K562 (cell line): Measurements from ENCODE around the gene NFIB. TPM values are rescaled to one million over a fixed set of nuclear protein-coding genes. Genes with fewer than 3 reads are reported as not detected.
A peak's percentile ranks its signal among the peaks of the same experiment; 100 is the strongest.

ENCODE experiments used
- ATAC-seq: fragments of 200-7000 bp; cut with Tn5 transposase; 3 replicates; pipeline ENCODE4 v1.9.1; 2020; ENCODE audit warnings: moderate library complexity
- BruUV-seq: library from RNA; stranded (reverse); fragments of 400-500 nt; replicated peaks from 2 replicates; lab custom pipeline; 2021; lab: Mats Ljungman, UMichigan
- CTCF ChIA-PET: fragments of 300-600 bp; formaldehyde crosslinking; extraction: SDS; loops from one replicate; lab custom pipeline; 2021; ENCODE audit warnings: low intra/inter-chr PET ratio; lab: Yijun Ruan, JAX
- POLR2A ChIA-PET: fragments of 300-600, 350-650 bp; sonication (Branson Sonifier 250); formaldehyde crosslinking; extraction: SDS; loops from one replicate; lab custom pipeline; 2021; ENCODE audit warnings: antibody characterized with exemption, inconsistent platforms; lab: Yijun Ruan, JAX
- DNase-seq, 4 experiments: peaks; one replicate each; pipeline versions ENCODE4 v3.0.0 to v3.0.0-alpha.2; 2011 to 2018; ENCODE audit warnings: low spot score in 3 of 4, mixed read lengths in 3 of 4; ENCODE audit errors: extremely low read depth in 1 of 4
- FAIRE-seq: peaks from 2 replicates; lab custom pipeline; 2011; peaks lifted over from hg19 to GRCh38; lab: Jason Lieb, UNC
- H2AFZ ChIP-seq: 2 replicates; pipeline ENCODE4 v1.6.0; 2011; ENCODE audit warnings: low read depth, low read length, control low read depth, inconsistent platforms
- H3K27ac ChIP-seq: fragments of 200-600 bp; 3 replicates; pipeline ENCODE4 v1.8.0; 2011; ENCODE audit warnings: low read depth, mild to moderate bottlenecking, control low read depth, inconsistent platforms, low read length, moderate library complexity, mixed read lengths; ENCODE audit errors: extremely low read depth
- H3K27me3 ChIP-seq, 2 experiments: fragments of 300-600 bp in 1 of 2; 2 replicates in 1 of 2; 3 replicates in 1 of 2; pipeline versions ENCODE4 v1.6.0 to v1.8.0; 2011; ENCODE audit warnings: inconsistent platforms in 2 of 2, low read length in 2 of 2, mild to moderate bottlenecking in 1 of 2, mixed read lengths in 1 of 2, moderate library complexity in 1 of 2; ENCODE audit not compliant: control insufficient read depth in 2 of 2, insufficient read depth in 2 of 2
- H3K36me3 ChIP-seq: fragments of 300-600 bp; 3 replicates; pipeline ENCODE4 v1.8.0; 2011; ENCODE audit warnings: mild to moderate bottlenecking, low read length, inconsistent platforms; ENCODE audit not compliant: control insufficient read depth, insufficient read depth
- H3K4me1 ChIP-seq, 2 experiments: fragments of 200-600 bp in 1 of 2; replicated peaks in 1 of 2; 2 replicates in 1 of 2; 3 replicates in 1 of 2; pipeline versions ENCODE4 v1.5.1 to v1.8.0; 2011; ENCODE audit warnings: inconsistent platforms in 2 of 2, low read length in 2 of 2, mild to moderate bottlenecking in 1 of 2, mixed read lengths in 1 of 2, moderate library complexity in 1 of 2; ENCODE audit not compliant: control insufficient read depth in 2 of 2, insufficient read depth in 2 of 2
- H3K4me2 ChIP-seq: 2 replicates; pipeline ENCODE4 v1.6.1; 2011; ENCODE audit warnings: low read length, control low read depth, inconsistent platforms, mixed read lengths; ENCODE audit not compliant: insufficient read depth
- H3K4me3 ChIP-seq: fragments of 200-600 bp; sonication (generic), shearing (Covaris generic); 2 replicates; pipeline ENCODE4 v1.5.1; 2016; ENCODE audit warnings: control low read depth, inconsistent platforms
- H3K79me2 ChIP-seq: fragments of 200-600 bp; 3 replicates; pipeline ENCODE4 v1.8.0; 2011; ENCODE audit warnings: low read length, inconsistent platforms; ENCODE audit not compliant: control insufficient read depth, insufficient read depth
- H3K9ac ChIP-seq, 2 experiments: 2 replicates each; pipeline versions ENCODE4 v1.6.0 to v1.6.1; 2011; ENCODE audit warnings: low read depth in 2 of 2, low read length in 2 of 2, control low read depth in 1 of 2, inconsistent platforms in 1 of 2, mild to moderate bottlenecking in 1 of 2, mixed read lengths in 1 of 2; ENCODE audit not compliant: insufficient read depth in 1 of 2
- H3K9me1 ChIP-seq: one replicate; pipeline ENCODE4 v1.6.0; 2011; ENCODE audit warnings: inconsistent platforms, mild to moderate bottlenecking, low read length, moderate library complexity; ENCODE audit not compliant: control insufficient read depth, insufficient read depth
- H3K9me3 ChIP-seq: replicated peaks from 2 replicates; pipeline ENCODE4 v1.5.1; 2011; ENCODE audit warnings: low read depth, low read length, inconsistent platforms; ENCODE audit not compliant: control insufficient read depth, insufficient read depth
- H4K20me1 ChIP-seq: replicated peaks from 2 replicates; pipeline ENCODE4 v1.6.1; 2011; ENCODE audit warnings: low read length, inconsistent platforms, mixed read lengths; ENCODE audit not compliant: control insufficient read depth, insufficient read depth
- ARID2 ChIP-seq: fragments of 450-650 bp; IDR thresholded peaks from 2 replicates; pipeline ENCODE4 v1.6.1; 2017; ENCODE audit warnings: antibody characterized with exemption, mild to moderate bottlenecking
- CEBPG ChIP-seq, 3 experiments: fragments of 200-800 bp in 1 of 3; sonication (Bioruptor generic) in 1 of 3; sonication (generic) in 1 of 3; formaldehyde crosslinking in 1 of 3; IDR thresholded peaks in 2 of 3; conservative IDR thresholded peaks in 1 of 3; 2 replicates each; pipeline versions ENCODE4 v1.6.1 to v1.8.0; 2016 to 2022; ENCODE audit warnings: missing compliant biosample characterization in 2 of 3, missing genetic modification characterization in 2 of 3, mild to moderate bottlenecking in 1 of 3, missing genetic modification reagents in 1 of 3
- ESRRB ChIP-seq: fragments of 250-450 bp; sonication (Bioruptor Pico); IDR thresholded peaks from 2 replicates; pipeline ENCODE4 v1.5.0; 2020; ENCODE audit warnings: mild to moderate bottlenecking, moderate library complexity, borderline replicate concordance
- FOXP1 ChIP-seq: sonication (generic); formaldehyde crosslinking; IDR thresholded peaks from 2 replicates; pipeline ENCODE4 v1.8.0; 2022; ENCODE audit warnings: mild to moderate bottlenecking, missing genetic modification reagents
- KDM5B ChIP-seq: fragments of 200-600 bp; sonication (generic); IDR thresholded peaks from 2 replicates; pipeline ENCODE4 v1.6.1; 2012; ENCODE audit warnings: low read depth, mild to moderate bottlenecking, moderate library complexity, low read length, control low read depth, inconsistent platforms; ENCODE audit not compliant: insufficient replicate concordance
- KHSRP ChIP-seq: fragments of 450-650 bp; IDR thresholded peaks from 2 replicates; pipeline ENCODE4 v1.6.1; 2017
- MXI1 ChIP-seq: IDR thresholded peaks from 2 replicates; pipeline ENCODE4 v1.6.1; 2011; ENCODE audit warnings: low read depth, mild to moderate bottlenecking, improper control_type of control experiment, low read length
- PTRF ChIP-seq: fragments of 450-650 bp; IDR thresholded peaks from 2 replicates; pipeline ENCODE4 v1.6.1; 2016; ENCODE audit warnings: mild to moderate bottlenecking, missing genetic modification characterization, missing compliant biosample characterization
- RAD21 ChIP-seq, 2 experiments: fragments of 250-450 bp in 1 of 2; fragments of 450-650 bp in 1 of 2; sonication (Bioruptor Pico) in 1 of 2; formaldehyde crosslinking in 1 of 2; IDR thresholded peaks in 1 of 2; conservative IDR thresholded peaks in 1 of 2; 2 replicates each; pipeline versions ENCODE4 v1.4.0 to v1.8.0; 2020 to 2022; ENCODE audit warnings: mild to moderate bottlenecking in 2 of 2, moderate library complexity in 1 of 2
- TARDBP ChIP-seq: fragments of 450-650 bp; IDR thresholded peaks from 2 replicates; pipeline ENCODE4 v1.6.1; 2016
- THAP7 ChIP-seq: fragments of 250-450 bp; sonication (Bioruptor Pico); IDR thresholded peaks from 2 replicates; pipeline ENCODE4 v1.5.0; 2021
- ZBTB49 ChIP-seq: sonication (generic); formaldehyde crosslinking; IDR thresholded peaks from 2 replicates; pipeline ENCODE4 v1.8.0; 2022; ENCODE audit warnings: missing genetic modification reagents, mild to moderate bottlenecking, borderline replicate concordance
- ZKSCAN8 ChIP-seq: fragments of 200-800 bp; sonication (Bioruptor generic); IDR thresholded peaks from 2 replicates; pipeline ENCODE4 v1.6.1; 2016; ENCODE audit warnings: missing genetic modification characterization, missing compliant biosample characterization
- ZNF444 ChIP-seq: fragments of 250-450 bp; sonication (Bioruptor Pico); IDR thresholded peaks from 2 replicates; pipeline ENCODE4 v1.4.0; 2020; ENCODE audit warnings: mild to moderate bottlenecking, moderate library complexity
- WGBS: fragments of 100-300 bp; shearing (Covaris generic); methylation state at CpG from one replicate; pipeline ENCODE4 v1.1.6; 2016; ENCODE audit warnings: low coverage, mixed read lengths; ENCODE audit not compliant: insufficient coverage; ENCODE audit errors: missing lambda C conversion rate; 5-methylcytosine and 5-hydroxymethylcytosine counted together
- in situ Hi-C: fragments of 300-500 bp; cut with MboI; formaldehyde crosslinking; loops from 4 replicates; pipeline ENCODE4 v1.15.0; 2018; ENCODE audit warnings: inconsistent platforms, mixed read lengths
- intact Hi-C: fragments of 100-400 bp; cut with micrococcal nuclease; formaldehyde crosslinking; loops from 2 replicates; pipeline ENCODE4 v1.14.2; 2022
- polyA plus RNA-seq, 8 experiments: library from polyadenylated mRNA; depleted of rRNA in 4 of 8; stranded (reverse) in 5 of 8; unstranded in 3 of 8; fragments of >200 nt; fragmentation: Nextera tagmentation in 2 of 8; fragmentation: Illumina TruSeq in 1 of 8; extraction: Ambion mirVana in 2 of 8; extraction: Trizol in 1 of 8; gene quantifications; 2 replicates each; pipeline versions ENCODE4 v1.2.1 to v1.2.3, GENCODE V29; 2011 to 2014; ENCODE audit warnings: inconsistent platforms in 1 of 8, missing spikeins in 1 of 8
- total RNA-seq, 7 experiments: library from RNA; depleted of rRNA in 6 of 7; stranded (reverse); fragments of >200 nt in 6 of 7; fragmentation: Illumina TruSeq in 2 of 7; extraction: Trizol in 2 of 7; gene quantifications; 2 replicates each; pipeline versions ENCODE4 v1.2.1 to v1.2.3, GENCODE V29; 2011 to 2021; ENCODE audit warnings: low replicate concordance in 1 of 7

Gene NFIB
- total and polyA plus RNA-seq, 9 of the 15 experiments (the other 6 are each of a cell fraction or from before 2014, with no cell fraction given): 1.2 to 3.3 (median 1.9) TPM

DNA sequence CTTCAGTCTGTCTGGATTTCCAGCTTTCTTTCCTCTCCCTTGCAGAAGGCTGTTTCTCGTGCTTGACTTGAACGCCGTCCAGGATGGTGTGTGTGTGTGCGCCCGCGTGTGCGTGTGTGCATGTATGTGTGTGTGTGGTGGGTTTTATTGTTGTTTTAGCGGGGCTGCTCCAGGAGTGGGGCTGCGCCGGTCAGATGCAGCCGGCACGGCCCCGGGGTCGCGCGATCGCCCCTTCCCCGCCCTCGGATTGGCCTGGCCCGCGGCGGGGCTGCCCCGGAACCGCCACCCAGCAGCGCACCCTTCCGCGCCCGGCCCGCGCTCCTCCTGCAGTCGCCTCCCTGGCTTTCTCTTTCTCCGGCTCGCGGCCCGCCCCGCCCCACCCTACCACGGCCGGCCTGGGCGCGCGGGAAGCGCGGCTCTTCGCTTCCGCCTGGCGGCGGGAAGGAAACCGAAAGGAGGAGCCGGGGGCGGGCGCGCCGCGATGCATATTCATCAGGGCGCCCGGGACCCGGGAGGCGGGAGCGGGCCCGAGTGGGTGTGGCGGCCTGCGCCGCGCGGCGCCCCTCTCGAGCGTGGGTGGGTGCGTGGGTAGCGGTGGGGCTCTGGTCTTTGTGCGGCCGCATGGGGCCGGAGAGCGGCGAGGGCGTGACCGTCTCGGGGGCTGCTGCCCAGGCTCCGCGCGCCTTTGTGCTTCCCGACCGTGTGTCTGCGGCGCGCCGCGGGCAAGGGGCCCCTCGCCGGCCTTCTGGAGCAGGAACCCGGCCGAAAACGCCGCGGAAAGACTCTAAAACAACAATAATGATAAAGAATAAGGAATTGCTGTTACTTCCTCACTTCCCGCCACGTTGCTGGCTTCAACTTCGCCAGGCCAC is 8.5 kb upstream of the NFIB start:
- Histone ChIP-seq H3K27me3 (no peaks in the 10 kb centered on the region), H3K9me3 (no peaks in the 10 kb centered on the region), H3K9ac (peak overlapping the region; percentile 88 to 92), H3K79me2 (peaks cover 7% of the 10 kb centered on the region; the same call in 2 of the 3 replicates), H3K27ac (peak overlapping the region; percentile 95), H3K4me3 (peak overlapping the region; percentile 61), H3K9me1 (no peaks in the 10 kb centered on the region), H3K4me2 (peak overlapping the region; percentile 82), H4K20me1 (no peaks in the 10 kb centered on the region), H2AFZ (peak overlapping the region; percentile 92), H3K36me3 (no peaks in the 10 kb centered on the region), H3K4me1 (peaks cover 4 to 6% of the 10 kb centered on the region in 2 experiments)
- ChIA-PET POLR2A (no interaction called here), CTCF (no interaction called here)
- 1% methylated on average over 26 of the region's 98 CpGs for WGBS
- intact Hi-C loops (no loop called here), in situ Hi-C loops (no loop called here)
- FAIRE-seq (peak; percentile 54), ATAC-seq (peak; percentile 93), DNase-seq (peak; percentile 83 to 92 (median 86))
- no TSS peak for BruUV-seq
- TF ChIP-seq KDM5B (no peak), ZKSCAN8 (CRISPR knock-in tag) (no peak), FOXP1 (CRISPR knock-in tag) (no peak), ESRRB (CRISPR knock-in tag) (no peak), THAP7 (no peak), ARID2 (no peak), ZBTB49 (CRISPR knock-in tag) (no peak), RAD21 (CRISPR knock-in tag; conservative IDR thresholded peaks at IDR 0.05 in 1 of 2, IDR thresholded peaks at IDR 0.05 in 1 of 2) (peak in 1 of 2 experiments; percentile 17; a peak in 1 of 4 replicates), PTRF (tag) (no peak), ZNF444 (CRISPR knock-in tag) (no peak), TARDBP (0 out of 2 replicates have a peak, but pooled peaks have one; percentile 33), KHSRP (no peak), MXI1 (no peak), CEBPG (CRISPR knock-in tag; IDR thresholded peaks at IDR 0.05) (no peak), CEBPG (tag; conservative IDR thresholded peaks at IDR 0.05 in 1 of 2, IDR thresholded peaks at IDR 0.05 in 1 of 2) (no peak)
